ENCODE results near the gene SLC7A4.

SLC7A4 gene

DNA sequence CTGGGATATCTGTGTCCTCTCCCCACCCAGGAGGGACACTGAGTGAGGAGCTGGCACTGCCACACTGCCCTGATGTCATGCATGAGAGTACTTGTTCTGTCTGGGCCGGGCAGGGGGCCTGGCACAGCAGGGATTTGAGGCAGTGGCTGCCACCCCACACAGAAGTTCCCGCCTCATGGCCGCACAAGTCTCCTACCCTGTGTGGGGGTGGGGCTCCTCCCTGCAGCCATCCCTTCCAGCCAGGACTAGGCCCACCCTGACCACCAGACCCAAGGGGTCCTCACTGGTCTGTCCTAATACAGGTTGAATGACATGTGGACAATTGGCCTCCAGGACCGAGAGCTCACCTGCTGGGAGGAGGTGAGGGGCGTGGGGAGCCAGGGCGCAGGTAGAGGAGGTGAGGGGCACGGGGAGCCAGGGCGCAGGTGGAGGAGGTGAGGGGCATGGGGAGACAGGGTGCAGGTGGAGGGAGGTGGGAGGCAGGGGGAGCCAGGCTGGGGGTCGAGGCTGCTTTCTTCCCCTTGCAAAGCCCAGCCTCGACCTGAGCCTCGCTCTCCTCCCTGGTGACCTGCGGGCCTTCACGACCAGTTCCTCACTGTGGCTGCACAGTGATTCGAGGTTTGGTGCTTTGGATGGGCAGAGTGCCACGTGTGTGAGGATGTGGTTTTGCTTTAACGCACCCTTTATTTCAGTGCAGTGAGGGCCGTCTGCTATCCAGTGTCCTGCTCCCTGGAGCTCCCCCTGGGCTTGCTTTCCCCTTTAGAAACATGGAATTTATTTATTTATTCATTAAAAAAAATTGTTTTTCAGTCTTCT is 42.8 kb downstream of the SLC7A4 start:
- no peak for DNase-seq

- no peak for DNase-seq
Measured at GRCh38 chr22:20988573-20989322, 43.6 kb downstream of the SLC7A4 start.

DNA sequence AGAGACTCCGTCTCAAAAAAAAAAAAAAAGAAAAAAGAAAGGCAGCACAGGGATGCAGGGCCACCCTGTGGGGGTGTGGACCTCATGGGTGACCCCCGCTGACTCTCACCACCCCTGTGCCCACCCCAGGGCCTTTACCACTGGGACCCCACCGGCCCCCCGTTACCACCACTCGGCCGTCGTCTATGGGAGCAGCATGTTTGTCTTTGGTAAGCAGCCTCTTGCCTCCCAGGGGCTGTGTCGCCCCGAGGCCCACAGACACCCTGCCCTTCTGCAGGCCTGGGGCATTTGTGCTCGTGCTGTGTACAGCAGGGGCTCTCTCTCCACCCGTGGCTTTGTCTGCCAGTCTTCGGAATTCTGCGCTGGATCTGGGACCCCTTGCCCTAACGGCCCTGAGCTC is 45.0 kb downstream of the SLC7A4 start:
- no peak for DNase-seq

GRCh38 chr22:20986365-20986764 is 46.0 kb downstream of the SLC7A4 start:
- no peak for DNase-seq

- DNase-seq, result no peak
Measured at GRCh38 chr22:20985720-20986119, 46.6 kb downstream of the SLC7A4 start.

- DNase-seq, result no peak
Measured at GRCh38 chr22:20983081-20983771, 49.1 kb downstream of the SLC7A4 start.

DNA sequence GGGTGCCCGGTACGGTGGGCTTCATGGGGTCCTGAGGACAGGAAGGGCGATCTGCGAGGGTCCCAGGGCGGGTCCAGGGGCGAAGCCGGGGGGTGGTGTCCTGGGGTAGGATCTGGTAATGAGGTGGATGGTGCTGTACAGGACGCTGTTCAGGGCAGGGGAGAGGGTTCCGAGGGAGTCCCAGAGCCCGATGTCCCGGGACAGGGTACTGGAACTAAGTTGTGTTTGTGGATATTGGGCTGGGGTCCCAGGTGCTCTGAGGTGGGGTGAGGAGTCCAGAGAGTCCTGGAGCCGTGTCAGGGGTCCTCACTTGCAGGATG is 49.8 kb downstream of the SLC7A4 start:
- DNase-seq, result no peak

DNA sequence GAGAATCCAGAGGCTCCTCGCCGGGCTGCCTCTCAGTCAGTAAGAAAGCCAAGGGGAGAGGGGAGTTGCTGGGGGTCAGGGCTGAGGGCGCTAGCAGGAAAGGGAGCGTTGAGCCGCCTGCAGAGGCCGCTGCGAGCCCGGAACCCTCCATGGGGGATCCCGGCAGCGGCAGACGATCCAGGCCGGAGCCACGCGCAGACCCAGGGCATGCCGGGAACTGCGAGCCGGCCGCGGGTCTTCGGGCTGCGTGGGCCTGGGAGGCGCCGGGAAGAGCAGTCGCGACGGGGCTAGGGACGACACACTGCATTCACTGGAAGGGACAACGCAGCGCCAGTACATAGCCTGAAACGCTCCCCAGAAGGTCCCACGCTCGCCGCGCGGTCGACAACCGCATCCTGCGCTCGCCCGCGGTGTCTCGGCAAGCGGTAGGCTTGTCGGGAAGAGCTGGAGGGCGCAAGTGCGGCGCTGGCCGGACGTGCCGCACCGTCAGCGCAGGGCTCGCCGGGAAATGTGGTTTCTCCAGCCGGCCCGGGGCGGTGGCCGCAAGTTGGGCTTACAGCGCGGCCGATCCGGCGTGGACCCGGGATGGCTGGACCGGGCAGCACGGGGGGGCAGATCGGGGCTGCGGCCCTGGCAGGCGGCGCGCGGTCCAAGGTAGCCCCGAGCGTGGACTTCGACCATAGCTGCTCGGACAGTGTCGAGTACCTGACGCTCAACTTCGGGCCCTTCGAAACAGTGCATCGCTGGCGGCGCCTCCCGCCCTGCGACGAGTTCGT is 50.4 kb downstream of the SLC7A4 start, which contains the start of gene LZTR1:
Gene LZTR1, plus strand, starts transcription at position 511 of the 776 bp plus-strand sequence. Its CDS starts 75 bp downstream, at position 586.
- DNase-seq, result peak in 54 of 56 donors; percentile 56 to 96 (median 86)

DNA sequence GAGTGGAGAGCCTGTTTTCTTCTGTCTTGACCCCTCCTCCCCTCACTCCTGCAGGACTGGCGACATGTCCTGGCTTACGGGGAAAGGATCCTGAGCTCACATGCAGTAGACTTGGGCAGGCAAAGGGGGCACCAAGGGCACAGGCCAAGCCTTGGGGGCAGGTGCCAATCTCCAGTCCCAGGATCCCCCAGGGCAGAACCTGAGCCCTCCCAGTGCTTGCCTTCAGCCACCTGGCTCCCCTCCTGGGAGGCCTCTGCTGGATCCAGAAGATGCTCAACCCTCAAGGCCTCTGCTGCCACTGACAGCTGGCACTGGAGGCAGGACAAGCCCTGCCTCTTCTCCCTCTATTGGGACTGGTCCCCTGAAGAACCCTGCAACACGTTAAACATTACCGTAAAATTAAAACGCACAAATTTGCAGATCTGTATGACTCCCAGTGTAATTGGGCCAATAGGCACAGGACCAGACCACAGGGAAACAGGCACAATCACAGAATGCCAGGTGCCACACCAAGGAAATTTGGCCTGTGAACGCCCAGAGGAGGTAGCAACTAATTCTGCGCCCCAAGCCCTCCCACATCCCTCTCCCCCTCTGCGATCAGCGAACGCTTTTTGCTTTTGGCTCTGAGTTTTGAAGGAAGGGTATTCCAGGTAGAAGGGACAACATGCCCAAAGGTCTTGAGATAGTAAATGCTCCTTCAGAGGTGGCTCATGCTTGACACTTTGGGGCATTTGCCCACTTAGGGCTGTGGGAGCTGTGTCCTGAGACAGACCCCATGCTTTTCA is 51.2 kb downstream of the SLC7A4 start:
- DNase-seq, result no peak

DNA sequence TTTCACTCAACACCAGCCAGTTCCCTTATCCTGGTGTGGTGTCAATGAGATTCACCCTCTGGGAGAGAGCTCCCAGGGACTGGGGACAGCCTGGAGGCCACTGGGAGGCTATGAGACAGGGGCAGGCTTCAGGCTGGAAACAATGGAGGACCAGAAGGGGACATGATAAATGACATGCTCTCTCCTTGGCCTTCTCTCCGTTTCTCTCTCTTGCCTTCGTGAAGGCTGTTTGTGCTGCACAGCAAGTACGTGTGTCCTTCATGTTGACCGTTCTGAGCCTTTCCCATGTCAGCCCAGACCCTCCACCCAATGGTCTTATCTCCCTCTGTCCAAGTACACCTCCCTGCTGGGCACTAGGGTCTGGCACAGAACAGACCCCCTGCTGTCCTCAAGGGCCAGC is 51.8 kb downstream of the SLC7A4 start:
- no peak for DNase-seq

GRCh38 chr22:20979940-20980453 is 52.4 kb downstream of the SLC7A4 start:
- DNase-seq, result no peak

GRCh38 chr22:20979243-20979809 is 53.0 kb downstream of the SLC7A4 start:
- peak in 34 of 56 donors; percentile 13 to 79 (median 44) for DNase-seq
